Fibroblast of lung (primary cell): Measurements from ENCODE around the gene AMBP.

Experiments used
- CTCF ChIP-seq, 2 donors: IDR thresholded peaks in 1 of 2; conservative IDR thresholded peaks in 1 of 2; 1 replicate in 1 of 2; 2 replicates in 1 of 2; pipeline ENCODE4 v1.5.1; 2011 to 2012; ENCODE audit warnings: low read length in 2 of 2, control low read depth in 1 of 2, inconsistent platforms in 1 of 2, low read depth in 1 of 2, mild to moderate bottlenecking in 1 of 2
- EZH2 ChIP-seq: IDR thresholded peaks from 2 replicates; pipeline ENCODE4 v1.5.1; 2012; ENCODE audit warnings: low read length, control low read depth, mild to moderate bottlenecking; ENCODE audit errors: missing control alignments

DNA sequence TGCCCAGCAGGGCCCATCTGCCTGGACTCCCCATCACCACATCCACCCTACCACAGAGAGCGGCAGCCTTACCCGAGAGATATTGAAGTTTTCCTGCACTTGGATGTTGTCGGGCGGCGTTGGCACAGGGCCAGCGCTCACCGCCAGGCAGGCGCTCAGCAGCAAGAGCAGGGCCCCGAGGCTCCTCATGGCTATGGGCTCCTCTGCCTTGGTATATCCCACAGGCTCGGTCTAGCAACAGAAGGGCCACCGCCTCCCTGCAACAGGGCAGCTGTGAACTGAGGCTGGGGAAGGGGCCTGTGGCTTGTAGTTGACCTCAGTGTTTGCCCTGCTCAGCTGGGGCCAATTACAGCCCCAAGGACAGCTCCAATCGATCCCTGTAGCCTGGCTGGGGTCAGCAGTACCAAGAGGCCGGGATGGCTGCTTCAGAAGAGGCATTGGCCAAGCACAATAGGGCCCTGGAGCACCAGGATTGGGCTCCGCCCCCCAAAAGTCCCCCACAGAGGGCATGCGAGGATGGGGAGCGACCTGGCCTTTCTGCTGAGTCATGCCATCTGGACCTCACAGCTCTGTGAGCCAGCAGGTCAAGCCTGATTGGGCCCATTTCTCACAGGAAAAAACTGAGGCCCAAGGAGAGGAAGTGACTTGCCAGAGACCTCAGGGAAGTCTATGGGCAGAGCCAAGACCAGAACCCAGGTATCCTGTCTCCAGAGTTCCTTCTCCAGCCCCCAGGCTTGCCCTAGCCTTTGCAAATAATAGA is at the start of gene AMBP:
- TF ChIP-seq EZH2 (no peak), CTCF (conservative IDR thresholded peaks at IDR 0.05 in 1 of 2, IDR thresholded peaks at IDR 0.05 in 1 of 2; ENCODE audit: low read depth in 1 of 2, low read length in 2 of 2) (no peak)
